Renal cortex interstitium (tissue), 11 donors: ENCODE measurements around the gene PHF5A. TPM values are rescaled to one million over a fixed set of nuclear protein-coding genes. Genes with fewer than 3 reads are reported as not detected.
A peak's percentile ranks its signal among the peaks of the same experiment; 100 is the strongest.
"Not testable (repeated sequence)": the region's sequence is repeated elsewhere in the genome, so short reads cannot be mapped to it uniquely, and the experiment has no call there.

Experiments used
- DNase-seq, 11 donors: peaks; one replicate each; pipeline ENCODE4 v3.0.0-alpha.2; 2013; ENCODE audit warnings: low read depth in 9 of 11, low spot score in 4 of 11; ENCODE audit errors: extremely low read depth in 1 of 11
- polyA plus RNA-seq, 3 donors: library from polyadenylated mRNA; unstranded; fragments of 120-200 nt; gene quantifications; one replicate each; pipeline ENCODE4 v1.2.1, GENCODE V29; 2013; ENCODE audit not compliant: insufficient read length in 3 of 3

Gene PHF5A
- polyA plus RNA-seq, 3 donors: 43.9 to 57.0 (median 47.4) TPM

- DNase-seq: no peak
Measured at GRCh38 chr22:41470886-41471285, 2.4 kb upstream of the PHF5A start.

- DNase-seq: no peak
Measured at GRCh38 chr22:41469218-41469851, 843 bp upstream of the PHF5A start.

GRCh38 chr22:41461901-41462300, 6.6 kb downstream of the PHF5A start:
- no peak for DNase-seq

GRCh38 chr22:41460071-41460470, 8.4 kb downstream of the PHF5A start:
- not testable (repeated sequence) for DNase-seq

- DNase-seq: no peak
Measured at GRCh38 chr22:41459431-41459830, 9.1 kb downstream of the PHF5A start.

GRCh38 chr22:41458161-41458728, 10.2 kb downstream of the PHF5A start:
- DNase-seq: no peak

- DNase-seq: peak; percentile 97 to 100 (median 99)
Measured at GRCh38 chr22:41448189-41448808, 20.2 kb downstream of the PHF5A start.

GRCh38 chr22:41447435-41448188, 20.9 kb downstream of the PHF5A start:
- peak in 8 of 11 donors; percentile 60 to 69 (median 64) for DNase-seq

GRCh38 chr22:41446639-41447434, 21.7 kb downstream of the PHF5A start, which contains the start of gene TOB2:
Gene TOB2 (minus strand): TSS chr22:41446801. CDS start chr22:41437345, 9,456 bp downstream.
- DNase-seq: peak; percentile 83 to 94 (median 92)

- DNase-seq: peak in 3 of 11 donors; percentile 3 to 9 (median 6)
Measured at GRCh38 chr22:41446057-41446501, 22.4 kb downstream of the PHF5A start.

GRCh38 chr22:41445129-41446056, 23.1 kb downstream of the PHF5A start:
- peak in 3 of 11 donors; percentile 8 to 17 (median 15) for DNase-seq

- DNase-seq: peak; percentile 90 to 98 (median 95)
Measured at GRCh38 chr22:41444360-41445128, 23.9 kb downstream of the PHF5A start.

- no peak for DNase-seq
Measured at GRCh38 chr22:41442240-41442792, 26.2 kb downstream of the PHF5A start.

- DNase-seq: not testable (repeated sequence)
Measured at GRCh38 chr22:41440511-41440910, 28.0 kb downstream of the PHF5A start.

- no peak for DNase-seq
Measured at GRCh38 chr22:41437198-41437597, 31.3 kb downstream of the PHF5A start.

- no peak for DNase-seq
Measured at GRCh38 chr22:41436322-41437113, 32.0 kb downstream of the PHF5A start.
